ENCODE measurements around the gene PDHX.

GRCh38 chr11:34870548-34871196 lies 45.7 kb upstream of the PDHX start:
- TF ChIP-seq CTCF (IDR thresholded peaks at IDR 0.05; ENCODE audit: borderline replicate concordance, extremely low read depth, low read length, poor library complexity, severe bottlenecking) (no peak), EZH2 (IDR thresholded peaks at IDR 0.05; ENCODE audit: borderline replicate concordance, low read depth, low read length, severe bottlenecking) (no peak)

Data from DND-41 (cell line).